BJ (cell line): ENCODE measurements around the gene ATRN. TPM values are rescaled to one million over a fixed set of nuclear protein-coding genes. Genes with fewer than 3 reads are reported as not detected.

Experiments used
- CTCF ChIA-PET: fragments of 350-600 bp; formaldehyde crosslinking; extraction: SDS; loops from one replicate; lab custom pipeline; 2021; ENCODE audit warnings: antibody characterized with exemption, inconsistent platforms; lab: Yijun Ruan, JAX
- POLR2A ChIA-PET: fragments of 300-600 bp; sonication (Branson Sonifier 250); formaldehyde crosslinking; extraction: SDS; loops from one replicate; lab custom pipeline; 2021; ENCODE audit warnings: antibody characterized with exemption; lab: Charles Lee
- DNase-seq: peaks from one replicate; pipeline ENCODE4 v3.0.0-alpha.2; 2011; ENCODE audit warnings: low read depth
- H3K27me3 ChIP-seq: 2 replicates; pipeline ENCODE4 v1.6.0; 2011; ENCODE audit warnings: low read length; ENCODE audit not compliant: control insufficient read depth, insufficient read depth
- H3K36me3 ChIP-seq: 2 replicates; pipeline ENCODE4 v1.5.1; 2011; ENCODE audit warnings: low read length; ENCODE audit not compliant: control insufficient read depth, insufficient read depth
- H3K4me3 ChIP-seq: 2 replicates; pipeline ENCODE4 v1.5.1; 2011; ENCODE audit warnings: low read depth, mild to moderate bottlenecking, control low read depth, low read length
- polyA plus RNA-seq: library from polyadenylated mRNA; depleted of rRNA; stranded (reverse); fragments of >200 nt; gene quantifications from 2 replicates; pipeline ENCODE4 v1.2.3, GENCODE V29; 2011
- TF ChIP-seq, protein P1 (sequence below): IDR thresholded peaks from 2 replicates; pipeline ENCODE4 v1.5.1; 2011; ENCODE audit warnings: low read depth, mild to moderate bottlenecking, control low read depth, inconsistent platforms, low read length, moderate library complexity; ENCODE audit not compliant: insufficient read depth

Gene ATRN
- polyA plus RNA-seq, 1 experiment: 55.7 TPM

DNA sequence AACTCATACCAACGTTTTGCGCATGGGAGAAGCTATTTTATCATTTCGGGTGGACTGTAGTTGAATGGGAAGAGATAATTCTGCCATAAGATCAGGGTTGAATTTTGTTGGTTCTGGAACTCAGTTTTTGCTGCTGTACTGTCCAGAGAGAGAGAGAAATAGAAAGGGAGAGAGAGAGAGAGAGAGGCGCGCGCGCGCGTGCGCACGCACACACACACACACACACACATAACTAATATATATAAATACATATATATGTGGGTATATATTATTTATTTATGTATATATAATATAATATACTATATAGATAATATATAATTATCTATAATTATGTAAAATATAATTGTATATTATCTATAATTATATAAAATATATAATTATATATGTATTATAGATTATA, 21.9 kb downstream of the ATRN start:
- no peak overlapping the region for H3K4me3 ChIP-seq
- CTCF ChIA-PET: interaction anchor here (0.6 kb wide), 1 partner anchor 1397 kb away, joined by 3 read pairs; no protein-coding TSS in a partner anchor
- POLR2A ChIA-PET: no interaction called here
- TF ChIP-seq, protein P1, sequence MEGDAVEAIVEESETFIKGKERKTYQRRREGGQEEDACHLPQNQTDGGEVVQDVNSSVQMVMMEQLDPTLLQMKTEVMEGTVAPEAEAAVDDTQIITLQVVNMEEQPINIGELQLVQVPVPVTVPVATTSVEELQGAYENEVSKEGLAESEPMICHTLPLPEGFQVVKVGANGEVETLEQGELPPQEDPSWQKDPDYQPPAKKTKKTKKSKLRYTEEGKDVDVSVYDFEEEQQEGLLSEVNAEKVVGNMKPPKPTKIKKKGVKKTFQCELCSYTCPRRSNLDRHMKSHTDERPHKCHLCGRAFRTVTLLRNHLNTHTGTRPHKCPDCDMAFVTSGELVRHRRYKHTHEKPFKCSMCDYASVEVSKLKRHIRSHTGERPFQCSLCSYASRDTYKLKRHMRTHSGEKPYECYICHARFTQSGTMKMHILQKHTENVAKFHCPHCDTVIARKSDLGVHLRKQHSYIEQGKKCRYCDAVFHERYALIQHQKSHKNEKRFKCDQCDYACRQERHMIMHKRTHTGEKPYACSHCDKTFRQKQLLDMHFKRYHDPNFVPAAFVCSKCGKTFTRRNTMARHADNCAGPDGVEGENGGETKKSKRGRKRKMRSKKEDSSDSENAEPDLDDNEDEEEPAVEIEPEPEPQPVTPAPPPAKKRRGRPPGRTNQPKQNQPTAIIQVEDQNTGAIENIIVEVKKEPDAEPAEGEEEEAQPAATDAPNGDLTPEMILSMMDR: no peak
- H3K36me3 ChIP-seq: no peaks in the 10 kb centered on the region
- H3K27me3 ChIP-seq: no peaks in the 10 kb centered on the region
- no peak for DNase-seq

DNA sequence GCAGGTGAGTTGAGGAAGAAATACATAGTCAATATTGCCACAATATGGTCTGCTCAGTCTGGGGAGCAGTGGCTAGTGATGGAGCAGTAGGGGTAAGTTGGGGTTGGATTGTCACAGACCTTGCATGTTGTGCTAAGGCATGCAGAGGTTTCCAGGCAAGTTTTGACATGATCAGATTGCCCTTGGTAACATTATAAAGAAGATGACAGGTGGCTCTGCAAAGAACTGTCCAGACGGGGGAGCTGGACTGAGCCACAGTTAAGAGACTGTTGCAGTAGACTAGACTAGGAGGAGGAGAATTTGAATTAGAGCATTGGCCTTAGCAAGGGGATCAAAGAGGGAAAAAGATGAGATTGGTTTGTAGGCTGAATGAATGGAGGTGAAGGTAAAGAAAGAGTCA, 23.4 kb downstream of the ATRN start:
- DNase-seq: no peak
- Histone ChIP-seq H3K36me3 (no peaks in the 10 kb centered on the region), H3K27me3 (no peaks in the 10 kb centered on the region), H3K4me3 (no peak overlapping the region)
- POLR2A ChIA-PET: no interaction called here
- TF ChIP-seq, protein P1: no peak
- CTCF ChIA-PET: interaction anchor here (0.6 kb wide), 1 partner anchor 69 kb away, joined by 3 read pairs; no protein-coding TSS in a partner anchor

DNA sequence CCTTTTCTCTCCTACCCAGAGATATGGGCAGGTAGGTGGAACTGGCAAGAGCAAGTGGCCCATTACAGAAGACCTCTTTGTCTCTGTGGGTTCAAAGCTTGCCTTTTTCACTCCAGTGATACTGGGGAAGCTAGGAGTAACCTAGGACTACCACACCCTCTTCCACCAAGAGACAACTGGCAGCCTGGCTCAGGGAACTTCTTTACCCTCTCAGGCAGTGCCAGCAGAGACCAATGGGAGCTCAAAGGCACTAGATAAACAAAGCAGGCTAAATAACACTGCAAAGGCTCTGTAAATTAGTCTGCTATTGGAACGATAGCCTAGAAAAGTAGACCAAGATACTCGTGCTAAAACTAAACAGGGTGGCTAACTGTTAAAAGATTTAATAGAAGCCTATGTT, 32.1 kb downstream of the ATRN start:
- TF ChIP-seq, protein P1: no peak
- CTCF ChIA-PET: no interaction called here
- no peaks in the 10 kb centered on the region for H3K36me3 ChIP-seq
- no peak overlapping the region for H3K4me3 ChIP-seq
- DNase-seq: no peak
- H3K27me3 ChIP-seq: no peaks in the 10 kb centered on the region
- POLR2A ChIA-PET: no interaction called here

DNA sequence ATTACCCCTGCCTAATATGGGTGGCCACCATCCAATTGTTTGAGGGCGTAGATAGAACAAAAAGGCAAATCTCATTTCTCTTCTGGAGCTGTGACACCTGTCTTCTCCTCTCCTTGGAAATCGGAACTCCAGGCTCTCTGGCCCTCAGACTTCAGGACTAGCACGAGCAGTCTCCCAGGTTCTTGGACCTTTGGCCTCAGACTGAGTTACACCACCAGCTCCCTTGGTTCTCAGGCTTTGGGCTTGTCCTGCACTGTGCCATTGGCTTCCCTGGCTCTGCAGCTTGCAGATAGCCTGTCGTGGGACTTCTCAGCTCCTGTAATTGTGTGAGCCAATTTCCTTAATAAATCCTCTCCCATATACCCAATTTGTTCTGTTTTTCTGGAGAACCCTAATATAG, 34.3 kb downstream of the ATRN start:
- H3K4me3 ChIP-seq: no peak overlapping the region
- POLR2A ChIA-PET: no interaction called here
- CTCF ChIA-PET: no interaction called here
- no peak for DNase-seq
- TF ChIP-seq, protein P1: no peak
- no peaks in the 10 kb centered on the region for H3K27me3 ChIP-seq
- no peaks in the 10 kb centered on the region for H3K36me3 ChIP-seq

- Histone ChIP-seq H3K36me3 (no peaks in the 10 kb centered on the region), H3K27me3 (no peaks in the 10 kb centered on the region), H3K4me3 (no peak overlapping the region)
- CTCF ChIA-PET: no interaction called here
- POLR2A ChIA-PET: no interaction called here
- DNase-seq: no peak
- TF ChIP-seq, protein P1: no peak
These were observed 38.2 kb downstream of the ATRN start for GRCh38 chr20:3509064-3509463.
